ENCODE data around the gene CFAP74. TPM values are rescaled to one million over a fixed set of nuclear protein-coding genes. Genes with fewer than 3 reads are reported as not detected.

The CFAP74 gene
- total and polyA plus RNA-seq, 2 of the 13 experiments (the other 11 are each of a cell fraction or from before 2014, with no cell fraction given), result 0.27 to 0.62 TPM

DNA sequence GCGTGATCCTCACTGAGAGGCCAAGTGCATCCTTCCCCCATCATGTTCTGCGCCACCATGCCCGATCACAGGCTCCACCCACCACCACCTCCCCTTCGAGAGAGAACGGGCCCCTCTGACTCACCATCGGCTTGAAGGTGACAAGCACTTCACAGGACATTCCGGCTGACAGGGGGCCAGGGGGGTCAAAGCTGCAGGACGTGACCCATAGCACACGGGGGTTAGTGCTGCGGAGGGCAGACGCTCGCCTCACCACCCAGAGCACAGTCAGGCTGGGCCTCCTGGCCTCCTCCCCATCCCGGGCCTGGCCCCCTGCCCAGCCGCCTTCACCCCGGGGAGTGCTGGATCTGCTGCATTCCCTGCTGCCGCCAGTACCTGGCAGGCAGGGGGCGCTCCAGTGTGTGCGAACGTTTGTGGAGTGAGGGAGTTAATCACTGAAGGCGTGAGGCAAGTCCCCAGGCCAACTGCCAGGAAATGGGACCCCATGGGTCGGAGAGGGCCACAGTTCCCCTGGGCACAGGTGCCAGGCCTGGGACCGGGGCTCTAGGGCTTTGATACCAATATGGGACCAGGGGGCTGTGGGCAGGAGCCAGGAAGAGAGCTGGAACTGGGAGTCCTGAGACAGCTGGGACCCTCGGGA lies 43.6 kb downstream of the CFAP74 start (continued):
- no peak for TF ChIP-seq ZNF205 (CRISPR knock-in tag; IDR thresholded peaks at IDR 0.05)
- 0 out of 2 replicates have a peak, but pooled peaks have one; percentile 33 for TF ChIP-seq RFXAP (CRISPR knock-in tag; IDR thresholded peaks at IDR 0.05; ENCODE audit: borderline replicate concordance)
- 0 out of 2 replicates have a peak, but pooled peaks have one; percentile 35 for TF ChIP-seq THAP11 (CRISPR knock-in tag; IDR thresholded peaks at IDR 0.05)
- TF ChIP-seq, protein P1, sequence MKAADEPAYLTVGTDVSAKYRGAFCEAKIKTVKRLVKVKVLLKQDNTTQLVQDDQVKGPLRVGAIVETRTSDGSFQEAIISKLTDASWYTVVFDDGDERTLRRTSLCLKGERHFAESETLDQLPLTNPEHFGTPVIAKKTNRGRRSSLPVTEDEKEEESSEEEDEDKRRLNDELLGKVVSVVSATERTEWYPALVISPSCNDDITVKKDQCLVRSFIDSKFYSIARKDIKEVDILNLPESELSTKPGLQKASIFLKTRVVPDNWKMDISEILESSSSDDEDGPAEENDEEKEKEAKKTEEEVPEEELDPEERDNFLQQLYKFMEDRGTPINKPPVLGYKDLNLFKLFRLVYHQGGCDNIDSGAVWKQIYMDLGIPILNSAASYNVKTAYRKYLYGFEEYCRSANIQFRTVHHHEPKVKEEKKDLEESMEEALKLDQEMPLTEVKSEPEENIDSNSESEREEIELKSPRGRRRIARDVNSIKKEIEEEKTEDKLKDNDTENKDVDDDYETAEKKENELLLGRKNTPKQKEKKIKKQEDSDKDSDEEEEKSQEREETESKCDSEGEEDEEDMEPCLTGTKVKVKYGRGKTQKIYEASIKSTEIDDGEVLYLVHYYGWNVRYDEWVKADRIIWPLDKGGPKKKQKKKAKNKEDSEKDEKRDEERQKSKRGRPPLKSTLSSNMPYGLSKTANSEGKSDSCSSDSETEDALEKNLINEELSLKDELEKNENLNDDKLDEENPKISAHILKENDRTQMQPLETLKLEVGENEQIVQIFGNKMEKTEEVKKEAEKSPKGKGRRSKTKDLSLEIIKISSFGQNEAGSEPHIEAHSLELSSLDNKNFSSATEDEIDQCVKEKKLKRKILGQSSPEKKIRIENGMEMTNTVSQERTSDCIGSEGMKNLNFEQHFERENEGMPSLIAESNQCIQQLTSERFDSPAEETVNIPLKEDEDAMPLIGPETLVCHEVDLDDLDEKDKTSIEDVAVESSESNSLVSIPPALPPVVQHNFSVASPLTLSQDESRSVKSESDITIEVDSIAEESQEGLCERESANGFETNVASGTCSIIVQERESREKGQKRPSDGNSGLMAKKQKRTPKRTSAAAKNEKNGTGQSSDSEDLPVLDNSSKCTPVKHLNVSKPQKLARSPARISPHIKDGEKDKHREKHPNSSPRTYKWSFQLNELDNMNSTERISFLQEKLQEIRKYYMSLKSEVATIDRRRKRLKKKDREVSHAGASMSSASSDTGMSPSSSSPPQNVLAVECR (CRISPR knock-in tag; IDR thresholded peaks at IDR 0.05; ENCODE audit: borderline replicate concordance), result peak; percentile 64; the same call in 1 of the 2 replicates
- TF ChIP-seq ZNF891 (CRISPR knock-in tag; IDR thresholded peaks at IDR 0.05), result no peak
- TF ChIP-seq HMGA1 (CRISPR knock-in tag; conservative IDR thresholded peaks at IDR 0.05), result no peak
- no peak for TF ChIP-seq PAF1 (CRISPR knock-in tag; IDR thresholded peaks at IDR 0.05)
- peak; percentile 50; the same call in 1 of the 2 replicates for TF ChIP-seq ZNF264 (CRISPR knock-in tag; IDR thresholded peaks at IDR 0.05)
- TF ChIP-seq, protein P2, sequence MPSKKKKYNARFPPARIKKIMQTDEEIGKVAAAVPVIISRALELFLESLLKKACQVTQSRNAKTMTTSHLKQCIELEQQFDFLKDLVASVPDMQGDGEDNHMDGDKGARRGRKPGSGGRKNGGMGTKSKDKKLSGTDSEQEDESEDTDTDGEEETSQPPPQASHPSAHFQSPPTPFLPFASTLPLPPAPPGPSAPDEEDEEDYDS (CRISPR knock-in tag; IDR thresholded peaks at IDR 0.05), result 0 out of 2 replicates have a peak, but pooled peaks have one; percentile 47
- TF ChIP-seq, protein P3, sequence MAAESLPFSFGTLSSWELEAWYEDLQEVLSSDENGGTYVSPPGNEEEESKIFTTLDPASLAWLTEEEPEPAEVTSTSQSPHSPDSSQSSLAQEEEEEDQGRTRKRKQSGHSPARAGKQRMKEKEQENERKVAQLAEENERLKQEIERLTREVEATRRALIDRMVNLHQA (CRISPR knock-in tag; IDR thresholded peaks at IDR 0.05), result no peak
- TF ChIP-seq FOXJ3 (CRISPR knock-in tag; IDR thresholded peaks at IDR 0.05; ENCODE audit: borderline replicate concordance), result peak; percentile 19; the same call in 1 of the 2 replicates
- TF ChIP-seq CBFB (CRISPR knock-in tag; IDR thresholded peaks at IDR 0.05), result no peak; the same call in 1 of the 2 replicates
- peak; percentile 83 for TF ChIP-seq ZNF430 (CRISPR knock-in tag; IDR thresholded peaks at IDR 0.05)
- TF ChIP-seq GATAD1 (CRISPR knock-in tag; IDR thresholded peaks at IDR 0.05), result peak; percentile 44; the same call in 1 of the 2 replicates
- TF ChIP-seq, protein P4, sequence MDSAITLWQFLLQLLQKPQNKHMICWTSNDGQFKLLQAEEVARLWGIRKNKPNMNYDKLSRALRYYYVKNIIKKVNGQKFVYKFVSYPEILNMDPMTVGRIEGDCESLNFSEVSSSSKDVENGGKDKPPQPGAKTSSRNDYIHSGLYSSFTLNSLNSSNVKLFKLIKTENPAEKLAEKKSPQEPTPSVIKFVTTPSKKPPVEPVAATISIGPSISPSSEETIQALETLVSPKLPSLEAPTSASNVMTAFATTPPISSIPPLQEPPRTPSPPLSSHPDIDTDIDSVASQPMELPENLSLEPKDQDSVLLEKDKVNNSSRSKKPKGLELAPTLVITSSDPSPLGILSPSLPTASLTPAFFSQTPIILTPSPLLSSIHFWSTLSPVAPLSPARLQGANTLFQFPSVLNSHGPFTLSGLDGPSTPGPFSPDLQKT (CRISPR knock-in tag; IDR thresholded peaks at IDR 0.05; ENCODE audit: borderline replicate concordance), result no peak
- TF ChIP-seq, protein P5, sequence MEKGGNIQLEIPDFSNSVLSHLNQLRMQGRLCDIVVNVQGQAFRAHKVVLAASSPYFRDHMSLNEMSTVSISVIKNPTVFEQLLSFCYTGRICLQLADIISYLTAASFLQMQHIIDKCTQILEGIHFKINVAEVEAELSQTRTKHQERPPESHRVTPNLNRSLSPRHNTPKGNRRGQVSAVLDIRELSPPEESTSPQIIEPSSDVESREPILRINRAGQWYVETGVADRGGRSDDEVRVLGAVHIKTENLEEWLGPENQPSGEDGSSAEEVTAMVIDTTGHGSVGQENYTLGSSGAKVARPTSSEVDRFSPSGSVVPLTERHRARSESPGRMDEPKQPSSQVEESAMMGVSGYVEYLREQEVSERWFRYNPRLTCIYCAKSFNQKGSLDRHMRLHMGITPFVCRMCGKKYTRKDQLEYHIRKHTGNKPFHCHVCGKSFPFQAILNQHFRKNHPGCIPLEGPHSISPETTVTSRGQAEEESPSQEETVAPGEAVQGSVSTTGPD (CRISPR knock-in tag; IDR thresholded peaks at IDR 0.05), result no peak
- TF ChIP-seq, protein P6, sequence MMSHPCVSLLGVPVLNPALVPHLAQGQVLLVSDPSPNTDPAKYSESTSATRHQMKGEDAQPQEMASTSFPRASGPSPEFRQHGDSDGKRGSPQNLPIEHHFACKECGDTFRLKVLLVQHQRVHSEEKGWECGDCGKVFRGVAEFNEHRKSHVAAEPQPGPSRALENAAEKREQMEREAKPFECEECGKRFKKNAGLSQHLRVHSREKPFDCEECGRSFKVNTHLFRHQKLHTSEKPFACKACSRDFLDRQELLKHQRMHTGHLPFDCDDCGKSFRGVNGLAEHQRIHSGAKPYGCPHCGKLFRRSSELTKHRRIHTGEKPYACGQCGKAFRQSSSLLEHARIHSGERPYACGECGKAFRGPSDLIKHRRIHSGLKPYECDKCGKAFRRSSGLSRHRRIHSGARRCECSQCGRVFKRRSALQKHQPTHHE (CRISPR knock-in tag; IDR thresholded peaks at IDR 0.05; ENCODE audit: borderline replicate concordance), result peak; percentile 87; the same call in 1 of the 2 replicates
- TF ChIP-seq, protein P7, sequence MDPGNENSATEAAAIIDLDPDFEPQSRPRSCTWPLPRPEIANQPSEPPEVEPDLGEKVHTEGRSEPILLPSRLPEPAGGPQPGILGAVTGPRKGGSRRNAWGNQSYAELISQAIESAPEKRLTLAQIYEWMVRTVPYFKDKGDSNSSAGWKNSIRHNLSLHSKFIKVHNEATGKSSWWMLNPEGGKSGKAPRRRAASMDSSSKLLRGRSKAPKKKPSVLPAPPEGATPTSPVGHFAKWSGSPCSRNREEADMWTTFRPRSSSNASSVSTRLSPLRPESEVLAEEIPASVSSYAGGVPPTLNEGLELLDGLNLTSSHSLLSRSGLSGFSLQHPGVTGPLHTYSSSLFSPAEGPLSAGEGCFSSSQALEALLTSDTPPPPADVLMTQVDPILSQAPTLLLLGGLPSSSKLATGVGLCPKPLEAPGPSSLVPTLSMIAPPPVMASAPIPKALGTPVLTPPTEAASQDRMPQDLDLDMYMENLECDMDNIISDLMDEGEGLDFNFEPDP (CRISPR knock-in tag; conservative IDR thresholded peaks at IDR 0.05), result no peak
- TF ChIP-seq ARNT (IDR thresholded peaks at IDR 0.05), result no peak

All from HepG2 (cell line).